ENCODE data around the gene MED13L. TPM values are rescaled to one million over a fixed set of nuclear protein-coding genes. Genes with fewer than 3 reads are reported as not detected.

MED13L gene
- total RNA-seq, 2 experiments from 2014 or later, result 42.4 to 46.0 TPM

DNA sequence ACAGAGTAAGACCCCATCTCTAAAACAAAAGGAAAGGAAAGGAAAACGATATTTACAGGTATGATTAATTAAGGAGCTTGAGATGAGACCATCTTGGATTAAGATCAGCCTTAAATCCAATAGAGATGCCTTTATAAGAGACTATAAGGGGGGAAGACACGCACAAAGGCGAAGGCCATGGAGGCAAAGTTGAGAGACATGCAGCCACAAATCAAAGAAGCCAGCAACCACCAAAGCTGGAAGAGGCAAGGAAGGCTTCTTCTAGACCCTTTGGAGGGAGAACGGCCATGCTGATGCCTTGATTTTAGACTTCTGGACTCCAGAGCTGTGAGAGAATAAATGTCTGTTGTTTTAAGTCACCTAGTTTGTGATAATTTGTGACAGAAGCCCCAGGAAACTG, 39.6 kb upstream of the MED13L start:
- no peak overlapping the region for H3K27ac Mint-ChIP-seq
- no peaks in the 10 kb centered on the region for H3K9me3 Mint-ChIP-seq

GRCh38 chr12:116314477-116314876, 37.0 kb upstream of the MED13L start:
- Mint-ChIP-seq H3K4me3 (no peak overlapping the region), H3K4me1 (ENCODE audit: low read depth) (peaks cover 8% of the 10 kb centered on the region), H3K27ac (no peak overlapping the region), H3K9me3 (peaks cover 7% of the 10 kb centered on the region), H3K36me3 (ENCODE audit: low read depth) (no peaks in the 10 kb centered on the region), H3K27me3 (ENCODE audit: low read depth) (no peaks in the 10 kb centered on the region)
- intact Hi-C loops (cut with micrococcal nuclease), result no loop called here
- no peak for DNase-seq
- CTCF ChIA-PET, result no interaction called here

More for the DNA sequence above, 39.6 kb upstream of the MED13L start:
- H3K27me3 Mint-ChIP-seq (ENCODE audit: low read depth), result no peaks in the 10 kb centered on the region
- no peak for DNase-seq
- CTCF ChIA-PET, result no interaction called here
- intact Hi-C loops (cut with micrococcal nuclease), result no loop called here
- no peaks in the 10 kb centered on the region for H3K36me3 Mint-ChIP-seq (ENCODE audit: low read depth)
- peaks cover 22% of the 10 kb centered on the region for H3K4me1 Mint-ChIP-seq (ENCODE audit: low read depth)
- H3K4me3 Mint-ChIP-seq, result no peak overlapping the region

DNA sequence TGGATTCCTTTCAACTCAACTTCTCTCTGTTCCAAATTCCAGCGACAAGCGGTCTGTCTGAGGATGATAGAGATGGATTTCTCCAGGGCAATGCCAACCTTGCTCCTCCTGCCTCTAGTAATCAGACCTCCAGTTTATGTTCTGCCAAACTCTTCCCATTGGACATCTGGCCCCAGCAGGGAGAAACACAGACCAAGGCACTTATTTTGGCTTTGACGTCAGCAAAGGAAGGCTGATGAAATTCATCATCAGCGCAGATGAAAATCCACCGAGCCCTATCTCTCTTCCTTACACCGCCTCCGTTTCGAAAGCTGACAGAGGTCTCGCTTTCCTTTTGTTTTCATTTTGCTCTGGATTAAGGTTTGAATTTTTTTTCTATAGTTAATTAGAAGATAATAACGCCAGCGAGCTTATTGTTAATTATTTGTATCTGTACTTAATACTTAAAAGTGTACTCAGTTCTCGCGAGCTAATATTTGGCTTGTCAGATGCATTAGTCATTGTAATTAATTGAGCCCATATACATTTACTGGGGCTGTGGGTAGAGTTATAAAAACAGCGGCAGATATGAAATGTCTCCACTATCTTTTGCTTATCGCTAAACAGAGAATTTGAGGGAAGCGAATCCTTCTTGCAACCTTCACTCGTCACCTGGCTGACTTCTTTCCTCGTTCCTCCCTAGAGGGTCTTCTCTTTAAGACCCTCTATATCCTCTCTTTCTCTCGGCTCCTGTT, 35.9 kb upstream of the MED13L start:
- no peak overlapping the region for H3K27ac Mint-ChIP-seq
- no peaks in the 10 kb centered on the region for H3K36me3 Mint-ChIP-seq (ENCODE audit: low read depth)
- CTCF ChIA-PET, result interaction anchor here (1.2 kb wide), 1 partner anchor 10 kb away, joined by 3 read pairs; no protein-coding TSS in a partner anchor
- intact Hi-C loops (cut with micrococcal nuclease), result no loop called here
- DNase-seq, result no peak
- no peak overlapping the region for H3K4me3 Mint-ChIP-seq
- H3K27me3 Mint-ChIP-seq (ENCODE audit: low read depth), result no peaks in the 10 kb centered on the region
- H3K4me1 Mint-ChIP-seq (ENCODE audit: low read depth), result no peaks in the 10 kb centered on the region
- peaks cover 11% of the 10 kb centered on the region for H3K9me3 Mint-ChIP-seq

- DNase-seq, result no peak
- H3K9me3 Mint-ChIP-seq, result peaks cover 11% of the 10 kb centered on the region
- no peaks in the 10 kb centered on the region for H3K27me3 Mint-ChIP-seq (ENCODE audit: low read depth)
- H3K36me3 Mint-ChIP-seq (ENCODE audit: low read depth), result no peaks in the 10 kb centered on the region
- no peak overlapping the region for H3K27ac Mint-ChIP-seq
- intact Hi-C loops (cut with micrococcal nuclease), result no loop called here
- CTCF ChIA-PET, result no interaction called here
- H3K4me3 Mint-ChIP-seq, result no peak overlapping the region
- H3K4me1 Mint-ChIP-seq (ENCODE audit: low read depth), result no peaks in the 10 kb centered on the region
These were observed 32.6 kb upstream of the MED13L start for GRCh38 chr12:116310082-116310481.

DNA sequence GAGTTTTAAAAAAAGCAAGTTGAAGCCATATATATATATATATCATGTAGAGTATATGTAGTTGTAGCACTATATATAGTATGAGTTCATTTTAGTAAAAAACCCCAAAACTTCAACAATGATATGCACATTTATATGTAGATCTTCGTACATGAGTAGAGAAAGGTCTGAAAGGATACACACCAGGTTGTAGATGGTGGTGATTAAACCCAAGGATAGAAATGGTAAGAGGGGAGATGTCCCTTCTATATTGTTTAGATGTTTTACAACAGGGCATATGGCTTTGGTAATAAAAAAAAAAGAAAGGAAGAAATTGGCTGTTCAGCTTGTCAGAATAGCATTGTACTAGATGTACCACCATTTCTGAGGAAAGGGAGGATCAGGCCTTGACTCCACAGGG, 31.9 kb upstream of the MED13L start:
- H3K4me1 Mint-ChIP-seq (ENCODE audit: low read depth), result no peaks in the 10 kb centered on the region
- H3K4me3 Mint-ChIP-seq, result no peak overlapping the region
- H3K27ac Mint-ChIP-seq, result no peak overlapping the region
- DNase-seq, result no peak
- H3K27me3 Mint-ChIP-seq (ENCODE audit: low read depth), result no peaks in the 10 kb centered on the region
- CTCF ChIA-PET, result no interaction called here
- intact Hi-C loops (cut with micrococcal nuclease), result no loop called here
- peaks cover 11% of the 10 kb centered on the region for H3K9me3 Mint-ChIP-seq
- H3K36me3 Mint-ChIP-seq (ENCODE audit: low read depth), result no peaks in the 10 kb centered on the region

DNA sequence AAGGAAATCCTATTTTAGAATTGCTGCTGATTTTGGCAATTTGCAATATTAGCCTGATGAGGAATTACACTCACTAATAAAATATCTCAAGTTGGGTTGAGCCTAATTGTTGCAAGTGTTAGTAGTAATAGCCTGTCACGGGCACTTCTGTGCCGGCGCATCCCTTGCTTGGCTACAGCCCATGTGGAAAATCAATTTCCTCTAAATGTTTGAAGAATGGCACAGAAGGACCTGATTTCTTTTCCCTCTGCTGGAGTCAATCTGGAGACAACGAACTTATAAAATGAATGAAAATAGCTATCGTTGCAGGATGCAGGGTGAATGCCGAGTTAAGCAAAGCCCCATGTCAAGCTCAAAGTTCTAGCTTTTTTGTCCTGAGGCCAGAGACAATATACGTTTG, 31.2 kb upstream of the MED13L start:
- CTCF ChIA-PET, result no interaction called here
- no peaks in the 10 kb centered on the region for H3K27me3 Mint-ChIP-seq (ENCODE audit: low read depth)
- intact Hi-C loops (cut with micrococcal nuclease), result no loop called here
- H3K9me3 Mint-ChIP-seq, result peaks cover 11% of the 10 kb centered on the region
- H3K27ac Mint-ChIP-seq, result no peak overlapping the region
- H3K4me1 Mint-ChIP-seq (ENCODE audit: low read depth), result no peaks in the 10 kb centered on the region
- DNase-seq, result no peak
- no peak overlapping the region for H3K4me3 Mint-ChIP-seq
- no peaks in the 10 kb centered on the region for H3K36me3 Mint-ChIP-seq (ENCODE audit: low read depth)

GRCh38 chr12:116306968-116307367, 29.5 kb upstream of the MED13L start:
- CTCF ChIA-PET, result no interaction called here
- H3K27me3 Mint-ChIP-seq (ENCODE audit: low read depth), result no peaks in the 10 kb centered on the region

DNA sequence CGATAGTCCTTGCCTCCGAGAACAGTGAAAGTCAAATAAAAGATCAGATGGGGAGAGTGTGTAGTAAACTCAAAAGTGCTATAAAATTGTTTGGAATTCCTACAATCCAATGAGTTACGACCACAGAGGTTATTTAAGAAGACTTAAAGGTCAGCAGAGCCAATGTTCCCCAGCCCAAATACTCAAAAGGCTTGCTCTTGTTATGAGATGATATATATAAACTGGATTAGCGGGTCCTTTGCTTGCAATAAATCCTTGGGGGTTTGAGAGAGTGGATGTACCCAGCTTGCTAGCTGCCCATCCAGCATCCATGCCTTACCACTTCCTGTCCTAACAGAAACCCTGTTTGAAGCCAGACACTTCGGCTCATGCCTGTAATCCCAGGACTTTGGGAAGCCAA, 29.0 kb upstream of the MED13L start:
- H3K4me3 Mint-ChIP-seq, result no peak overlapping the region
- CTCF ChIA-PET, result no interaction called here
- H3K36me3 Mint-ChIP-seq (ENCODE audit: low read depth), result no peaks in the 10 kb centered on the region
- intact Hi-C loops (cut with micrococcal nuclease), result no loop called here
- no peaks in the 10 kb centered on the region for H3K4me1 Mint-ChIP-seq (ENCODE audit: low read depth)
- no peak overlapping the region for H3K27ac Mint-ChIP-seq
- no peak for DNase-seq
- no peaks in the 10 kb centered on the region for H3K27me3 Mint-ChIP-seq (ENCODE audit: low read depth)
- peaks cover 11% of the 10 kb centered on the region for H3K9me3 Mint-ChIP-seq

More at GRCh38 chr12:116306968-116307367, 29.5 kb upstream of the MED13L start:
- H3K4me3 Mint-ChIP-seq, result no peak overlapping the region
- peaks cover 11% of the 10 kb centered on the region for H3K9me3 Mint-ChIP-seq
- no peaks in the 10 kb centered on the region for H3K4me1 Mint-ChIP-seq (ENCODE audit: low read depth)
- no peaks in the 10 kb centered on the region for H3K36me3 Mint-ChIP-seq (ENCODE audit: low read depth)
- DNase-seq, result no peak
- intact Hi-C loops (cut with micrococcal nuclease), result no loop called here
- no peak overlapping the region for H3K27ac Mint-ChIP-seq

- H3K36me3 Mint-ChIP-seq (ENCODE audit: low read depth), result no peaks in the 10 kb centered on the region
- intact Hi-C loops (cut with micrococcal nuclease), result no loop called here
- H3K27me3 Mint-ChIP-seq (ENCODE audit: low read depth), result no peaks in the 10 kb centered on the region
- H3K9me3 Mint-ChIP-seq, result peaks cover 6% of the 10 kb centered on the region
- CTCF ChIA-PET, result no interaction called here
- H3K27ac Mint-ChIP-seq, result no peak overlapping the region
- H3K4me3 Mint-ChIP-seq, result no peak overlapping the region
- H3K4me1 Mint-ChIP-seq (ENCODE audit: low read depth), result no peaks in the 10 kb centered on the region
- no peak for DNase-seq
These were observed 27.1 kb upstream of the MED13L start for GRCh38 chr12:116304621-116305020.

DNA sequence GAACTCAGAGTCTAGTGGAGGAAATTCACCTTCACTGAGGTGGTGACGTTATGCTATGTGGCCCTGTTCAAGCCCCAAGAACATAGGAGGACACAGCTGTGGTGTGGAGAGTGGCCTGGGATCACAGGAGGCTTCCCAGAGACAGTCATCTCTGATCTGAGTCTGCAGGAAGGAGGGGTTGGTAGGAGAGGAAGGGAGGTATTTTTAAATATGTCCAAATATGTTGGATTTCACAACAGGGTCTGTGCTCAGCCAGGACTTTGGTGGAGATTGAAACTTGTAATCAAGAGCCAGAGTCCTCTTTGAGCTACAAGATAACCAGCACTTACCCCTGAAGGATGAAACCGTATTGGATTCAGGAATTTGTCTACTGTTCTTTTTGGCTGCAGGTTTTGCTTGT, 26.4 kb upstream of the MED13L start:
- Mint-ChIP-seq H3K36me3 (ENCODE audit: low read depth) (no peaks in the 10 kb centered on the region), H3K4me1 (ENCODE audit: low read depth) (no peaks in the 10 kb centered on the region), H3K9me3 (no peaks in the 10 kb centered on the region), H3K27me3 (ENCODE audit: low read depth) (no peaks in the 10 kb centered on the region), H3K4me3 (no peak overlapping the region), H3K27ac (no peak overlapping the region)
- CTCF ChIA-PET, result interaction anchor here (0.8 to 1.3 kb wide), 3 partner anchors 9 to 296 kb away, joined by 3 read pairs; no protein-coding TSS in a partner anchor
- intact Hi-C loops (cut with micrococcal nuclease), result no loop called here
- no peak for DNase-seq

DNA sequence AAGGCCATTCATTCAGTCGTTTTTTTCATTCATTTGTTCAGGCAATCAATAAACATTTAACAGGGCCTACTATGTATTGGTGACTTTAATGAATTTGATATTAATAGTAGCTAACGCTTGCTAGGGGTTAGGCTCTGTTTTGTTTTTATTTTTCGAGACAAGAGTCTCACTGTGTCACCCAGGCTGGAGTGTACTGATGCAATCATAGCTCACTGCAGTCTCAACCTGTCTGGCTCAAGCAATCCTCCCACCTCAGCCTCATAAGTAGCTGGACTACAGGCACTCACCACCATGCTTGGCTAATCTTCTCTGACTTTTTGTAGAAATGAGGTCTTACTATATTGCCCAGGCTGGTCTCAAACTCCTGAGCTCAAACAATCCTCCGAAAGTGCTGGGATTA, 25.6 kb upstream of the MED13L start:
- Mint-ChIP-seq H3K4me3 (no peak overlapping the region), H3K4me1 (ENCODE audit: low read depth) (no peaks in the 10 kb centered on the region), H3K9me3 (no peaks in the 10 kb centered on the region), H3K27me3 (ENCODE audit: low read depth) (no peaks in the 10 kb centered on the region), H3K36me3 (ENCODE audit: low read depth) (no peaks in the 10 kb centered on the region), H3K27ac (no peak overlapping the region)
- DNase-seq, result no peak
- intact Hi-C loops (cut with micrococcal nuclease), result no loop called here
- CTCF ChIA-PET, result interaction anchor here (0.6 to 1.3 kb wide), 4 partner anchors 10 to 297 kb away, joined by 3 to 5 read pairs (median 3); no protein-coding TSS in a partner anchor

- H3K27me3 Mint-ChIP-seq (ENCODE audit: low read depth), result no peaks in the 10 kb centered on the region
- intact Hi-C loops (cut with micrococcal nuclease), result no loop called here
These were observed 24.9 kb upstream of the MED13L start for GRCh38 chr12:116302166-116303058.

More at GRCh38 chr12:116302166-116303058, 24.9 kb upstream of the MED13L start:
- H3K36me3 Mint-ChIP-seq (ENCODE audit: low read depth), result no peaks in the 10 kb centered on the region
- H3K4me3 Mint-ChIP-seq, result no peak overlapping the region
- CTCF ChIA-PET, result interaction anchor here (1.3 kb wide), 1 partner anchor 24 kb away, joined by 3 read pairs; no protein-coding TSS in a partner anchor
- no peak for DNase-seq
- H3K27ac Mint-ChIP-seq, result no peak overlapping the region
- H3K4me1 Mint-ChIP-seq (ENCODE audit: low read depth), result no peaks in the 10 kb centered on the region
- H3K9me3 Mint-ChIP-seq, result no peaks in the 10 kb centered on the region
